Endothelial cell of umbilical vein (primary cell): ENCODE results near the gene ICOSLG.

ENCODE experiments used
- POLR2AphosphoS5 ChIP-seq: IDR thresholded peaks from 2 replicates; pipeline ENCODE4 v1.6.1; 2012; ENCODE audit warnings: low read depth, mild to moderate bottlenecking, control low read depth, low read length, moderate library complexity; ENCODE audit not compliant: insufficient read depth
- TF ChIP-seq, protein P1 (sequence below), 2 donors: IDR thresholded peaks; 1 replicate in 1 of 2; 2 replicates in 1 of 2; pipeline ENCODE4 v1.5.1; 2011; ENCODE audit warnings: low read length in 2 of 2, mild to moderate bottlenecking in 2 of 2, moderate library complexity in 2 of 2, control low read depth in 1 of 2, inconsistent platforms in 1 of 2, low read depth in 1 of 2; ENCODE audit not compliant: insufficient read depth in 1 of 2; ENCODE audit errors: extremely low read depth in 1 of 2

DNA sequence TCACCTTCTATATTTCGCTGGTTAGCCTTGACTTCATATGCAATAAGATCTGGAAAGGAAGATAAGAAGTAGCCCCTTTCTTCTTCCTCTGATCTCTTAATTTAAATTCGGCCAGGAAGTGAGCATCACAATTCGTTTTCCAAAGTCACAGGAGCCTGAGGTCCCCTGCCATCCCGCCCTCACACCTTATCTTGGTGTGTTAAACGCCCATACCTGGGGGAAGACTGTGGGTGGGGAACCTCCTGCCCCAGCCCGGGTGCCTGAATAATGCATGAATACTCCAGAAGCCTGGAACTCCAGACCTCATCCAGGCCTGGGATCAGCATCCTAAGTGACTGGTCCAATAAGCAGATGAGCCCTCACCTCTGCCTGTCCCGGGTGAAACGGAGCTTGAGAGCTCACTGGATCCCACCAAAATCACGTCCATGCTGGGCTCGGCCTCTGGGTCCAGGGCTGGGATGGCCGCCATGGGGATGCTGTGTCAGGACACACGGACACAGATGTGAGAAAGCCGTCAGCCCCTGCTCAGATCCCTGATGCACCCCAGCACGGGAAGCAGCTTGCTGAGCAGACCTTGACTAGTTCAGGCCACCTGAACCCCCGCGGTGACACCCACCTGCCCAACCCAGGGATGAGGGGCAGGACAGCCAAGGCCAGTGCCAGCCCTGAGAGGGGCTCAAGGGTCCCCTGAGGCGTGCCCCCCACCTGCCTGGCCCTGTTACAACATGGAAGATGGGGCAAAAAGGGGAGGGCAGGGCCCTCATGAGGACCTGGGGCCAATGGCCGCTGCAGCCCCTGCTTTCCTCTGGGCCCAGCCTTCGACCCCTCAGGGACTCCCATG is 20.3 kb upstream of the ICOSLG start:
- no peak for TF ChIP-seq POLR2AphosphoS5
- TF ChIP-seq, protein P1, sequence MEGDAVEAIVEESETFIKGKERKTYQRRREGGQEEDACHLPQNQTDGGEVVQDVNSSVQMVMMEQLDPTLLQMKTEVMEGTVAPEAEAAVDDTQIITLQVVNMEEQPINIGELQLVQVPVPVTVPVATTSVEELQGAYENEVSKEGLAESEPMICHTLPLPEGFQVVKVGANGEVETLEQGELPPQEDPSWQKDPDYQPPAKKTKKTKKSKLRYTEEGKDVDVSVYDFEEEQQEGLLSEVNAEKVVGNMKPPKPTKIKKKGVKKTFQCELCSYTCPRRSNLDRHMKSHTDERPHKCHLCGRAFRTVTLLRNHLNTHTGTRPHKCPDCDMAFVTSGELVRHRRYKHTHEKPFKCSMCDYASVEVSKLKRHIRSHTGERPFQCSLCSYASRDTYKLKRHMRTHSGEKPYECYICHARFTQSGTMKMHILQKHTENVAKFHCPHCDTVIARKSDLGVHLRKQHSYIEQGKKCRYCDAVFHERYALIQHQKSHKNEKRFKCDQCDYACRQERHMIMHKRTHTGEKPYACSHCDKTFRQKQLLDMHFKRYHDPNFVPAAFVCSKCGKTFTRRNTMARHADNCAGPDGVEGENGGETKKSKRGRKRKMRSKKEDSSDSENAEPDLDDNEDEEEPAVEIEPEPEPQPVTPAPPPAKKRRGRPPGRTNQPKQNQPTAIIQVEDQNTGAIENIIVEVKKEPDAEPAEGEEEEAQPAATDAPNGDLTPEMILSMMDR (IDR thresholded peaks at IDR 0.05; ENCODE audit: extremely low read depth in 1 of 2, insufficient read depth in 1 of 2, low read depth in 1 of 2, low read length in 2 of 2) = no peak
